Vagina (tissue), 2 donors: ENCODE measurements around the gene DNAH7.

Source experiments
- CTCF ChIP-seq, 3 experiments: fragments of 450-650 bp in 2 of 3; fragments of 200-600 bp in 1 of 3; sonication (generic) in 1 of 3; IDR thresholded peaks; one replicate each; pipeline ENCODE4 v1.5.1; 2017 to 2019; ENCODE audit warnings: antibody characterized with exemption in 3 of 3, mild to moderate bottlenecking in 2 of 3, moderate library complexity in 2 of 3
- POLR2A ChIP-seq, 2 donors: fragments of 450-650 bp; IDR thresholded peaks; one replicate each; pipeline ENCODE4 v1.6.1; 2017; ENCODE audit warnings: antibody characterized with exemption in 2 of 2, mild to moderate bottlenecking in 2 of 2, moderate library complexity in 2 of 2
- POLR2AphosphoS5 ChIP-seq, 2 donors: sonication (generic); formaldehyde crosslinking; IDR thresholded peaks; one replicate each; pipeline ENCODE4 v1.9.0; 2017; ENCODE audit warnings: antibody characterized with exemption in 2 of 2, mild to moderate bottlenecking in 2 of 2, low read depth in 1 of 2; ENCODE audit not compliant: insufficient read depth in 1 of 2

- no peak for TF ChIP-seq POLR2A (IDR thresholded peaks at IDR 0.05)
- TF ChIP-seq CTCF (IDR thresholded peaks at IDR 0.05), result no peak
- TF ChIP-seq POLR2AphosphoS5 (IDR thresholded peaks at IDR 0.05; ENCODE audit: insufficient read depth in 1 of 2, low read depth in 1 of 2), result no peak
These were observed 6.0 kb upstream of the DNAH7 start for GRCh38 chr2:196074631-196075030.
